AG04450 (cell line): ENCODE data around the gene GALNT2. TPM values are rescaled to one million over a fixed set of nuclear protein-coding genes. Genes with fewer than 3 reads are reported as not detected.

Source experiments
- CTCF ChIA-PET: fragments of 300-600, 350-600 bp; formaldehyde crosslinking; extraction: SDS; loops from one replicate; lab custom pipeline; 2022; ENCODE audit warnings: antibody characterized with exemption, inconsistent platforms; lab: Charles Lee
- POLR2A ChIA-PET: fragments of 350-600 bp; formaldehyde crosslinking; extraction: SDS; loops from one replicate; lab custom pipeline; 2021; ENCODE audit warnings: antibody characterized with exemption, inconsistent platforms; lab: Yijun Ruan, JAX
- DNase-seq: peaks from one replicate; pipeline ENCODE4 v3.0.0-alpha.2; 2011; ENCODE audit warnings: low read depth, low spot score
- H3K27ac ChIP-seq: one replicate; pipeline ENCODE4 v1.5.1; 2012; ENCODE audit warnings: low read depth, low read length, control low read depth
- H3K27me3 ChIP-seq: one replicate; pipeline ENCODE4 v1.6.0; 2012; ENCODE audit warnings: low read length; ENCODE audit not compliant: control insufficient read depth, insufficient read depth
- H3K4me3 ChIP-seq: 2 replicates; pipeline ENCODE4 v1.5.1; 2011; ENCODE audit warnings: mild to moderate bottlenecking, low read depth, low read length, control low read depth
- H3K9me3 ChIP-seq: 2 replicates; pipeline ENCODE4 v1.5.1; 2012; ENCODE audit warnings: low read length; ENCODE audit not compliant: control insufficient read depth, insufficient read depth
- polyA plus RNA-seq: library from polyadenylated mRNA; depleted of rRNA; stranded (reverse); fragments of >200 nt; gene quantifications from 2 replicates; pipeline ENCODE4 v1.2.3, GENCODE V29; 2011
- TF ChIP-seq, protein P1 (sequence below): IDR thresholded peaks from 2 replicates; pipeline ENCODE4 v1.5.1; 2011; ENCODE audit warnings: low read depth, low read length, control low read depth, inconsistent platforms

Gene GALNT2
- polyA plus RNA-seq, 1 experiment, result 121 TPM

GRCh38 chr1:230280054-230280795, 213.2 kb downstream of the GALNT2 start:
- TF ChIP-seq, protein P1, sequence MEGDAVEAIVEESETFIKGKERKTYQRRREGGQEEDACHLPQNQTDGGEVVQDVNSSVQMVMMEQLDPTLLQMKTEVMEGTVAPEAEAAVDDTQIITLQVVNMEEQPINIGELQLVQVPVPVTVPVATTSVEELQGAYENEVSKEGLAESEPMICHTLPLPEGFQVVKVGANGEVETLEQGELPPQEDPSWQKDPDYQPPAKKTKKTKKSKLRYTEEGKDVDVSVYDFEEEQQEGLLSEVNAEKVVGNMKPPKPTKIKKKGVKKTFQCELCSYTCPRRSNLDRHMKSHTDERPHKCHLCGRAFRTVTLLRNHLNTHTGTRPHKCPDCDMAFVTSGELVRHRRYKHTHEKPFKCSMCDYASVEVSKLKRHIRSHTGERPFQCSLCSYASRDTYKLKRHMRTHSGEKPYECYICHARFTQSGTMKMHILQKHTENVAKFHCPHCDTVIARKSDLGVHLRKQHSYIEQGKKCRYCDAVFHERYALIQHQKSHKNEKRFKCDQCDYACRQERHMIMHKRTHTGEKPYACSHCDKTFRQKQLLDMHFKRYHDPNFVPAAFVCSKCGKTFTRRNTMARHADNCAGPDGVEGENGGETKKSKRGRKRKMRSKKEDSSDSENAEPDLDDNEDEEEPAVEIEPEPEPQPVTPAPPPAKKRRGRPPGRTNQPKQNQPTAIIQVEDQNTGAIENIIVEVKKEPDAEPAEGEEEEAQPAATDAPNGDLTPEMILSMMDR, result no peak
- ChIA-PET POLR2A (no interaction called here), CTCF (interaction anchor here (1.1 kb wide), 1 partner anchor 11 kb away, joined by 3 read pairs; no protein-coding TSS in a partner anchor)
- DNase-seq, result no peak
- Histone ChIP-seq H3K27me3 (no peaks in the 10 kb centered on the region), H3K9me3 (no peaks in the 10 kb centered on the region), H3K27ac (no peak overlapping the region), H3K4me3 (no peak overlapping the region)

DNA sequence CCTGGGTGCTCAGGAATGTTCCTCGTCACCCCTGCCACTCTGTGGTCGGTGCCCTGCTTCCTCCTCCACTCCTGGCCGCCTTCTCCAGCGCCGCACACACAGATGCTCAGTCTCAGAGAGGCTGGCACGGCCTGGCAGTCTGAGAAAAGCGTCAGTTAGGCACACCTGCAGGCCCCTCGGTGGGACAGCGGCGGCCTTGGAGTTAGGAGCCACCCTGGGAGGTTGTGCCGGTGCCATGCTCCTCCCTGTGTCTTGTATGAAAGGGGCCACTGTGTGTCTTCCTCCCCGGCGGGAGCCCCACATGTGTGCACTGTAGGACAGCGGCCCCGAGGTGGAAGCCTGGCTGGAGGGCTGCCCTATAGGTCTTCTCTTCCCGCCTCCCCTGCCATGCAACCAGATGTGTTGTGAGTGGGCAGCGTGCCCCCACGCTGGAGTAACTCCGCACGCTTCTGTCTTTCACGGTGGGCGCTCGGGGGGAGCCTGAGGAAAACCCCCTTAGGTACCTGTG, 213.9 kb downstream of the GALNT2 start:
- H3K27ac ChIP-seq, result no peak overlapping the region

DNA sequence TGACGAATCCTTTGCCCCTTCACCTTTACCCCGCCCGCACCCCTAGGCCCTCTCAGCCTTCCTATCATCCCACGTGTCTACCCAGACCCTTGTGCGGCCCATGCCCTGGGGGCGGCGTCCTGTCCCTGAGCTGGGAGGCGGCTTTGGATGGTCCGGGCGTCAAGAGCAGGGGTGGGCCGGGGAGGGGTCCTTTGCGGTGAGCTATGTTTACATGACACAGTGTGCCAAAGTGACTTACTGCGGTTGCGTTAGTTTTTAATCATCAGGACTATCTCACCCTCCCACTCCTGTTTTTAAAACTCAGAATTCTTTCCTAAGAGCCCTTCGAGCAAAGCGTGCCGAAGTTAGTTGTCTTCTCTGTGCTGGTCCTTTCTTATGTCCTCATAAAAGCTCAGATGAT, 214.5 kb downstream of the GALNT2 start:
- no peak for DNase-seq
- TF ChIP-seq, protein P1, result no peak
- no peak overlapping the region for H3K4me3 ChIP-seq
- no peaks in the 10 kb centered on the region for H3K9me3 ChIP-seq
- CTCF ChIA-PET, result no interaction called here
- H3K27me3 ChIP-seq, result no peaks in the 10 kb centered on the region
- POLR2A ChIA-PET, result no interaction called here
- no peak overlapping the region for H3K27ac ChIP-seq

More for the DNA sequence above, 213.9 kb downstream of the GALNT2 start:
- ChIA-PET CTCF (no interaction called here), POLR2A (no interaction called here)
- no peak for DNase-seq
- Histone ChIP-seq H3K27me3 (no peaks in the 10 kb centered on the region), H3K4me3 (no peak overlapping the region), H3K9me3 (no peaks in the 10 kb centered on the region)
- TF ChIP-seq, protein P1, result no peak

DNA sequence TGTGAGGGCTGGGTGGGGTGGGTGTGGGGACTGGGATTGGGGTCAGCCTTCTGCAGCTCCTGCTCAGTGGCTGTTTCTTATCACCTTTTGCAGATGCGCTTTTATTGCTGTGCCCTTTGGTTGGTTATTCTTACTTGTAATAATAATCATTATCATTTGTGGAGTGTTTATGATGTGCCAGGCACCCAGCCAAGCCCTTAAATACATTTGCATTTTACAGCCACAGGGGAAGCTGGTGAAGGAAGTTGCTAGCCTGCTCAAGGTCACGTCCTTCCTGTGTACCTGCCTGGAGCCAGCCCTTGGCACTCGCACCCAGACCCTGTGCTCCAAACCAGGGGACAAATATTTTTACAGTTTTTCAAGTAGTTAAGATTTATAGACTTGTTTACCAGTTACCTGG, 215.1 kb downstream of the GALNT2 start:
- POLR2A ChIA-PET, result no interaction called here
- H3K9me3 ChIP-seq, result no peaks in the 10 kb centered on the region
- TF ChIP-seq, protein P1, result no peak
- H3K27ac ChIP-seq, result no peak overlapping the region
- no peak for DNase-seq
- CTCF ChIA-PET, result no interaction called here
- H3K4me3 ChIP-seq, result no peak overlapping the region
- H3K27me3 ChIP-seq, result no peaks in the 10 kb centered on the region

GRCh38 chr1:230283678-230284077, 216.6 kb downstream of the GALNT2 start:
- no peak for DNase-seq
- Histone ChIP-seq H3K27me3 (no peaks in the 10 kb centered on the region), H3K27ac (no peak overlapping the region), H3K9me3 (no peaks in the 10 kb centered on the region; the same call in 1 of the 2 replicates), H3K4me3 (no peak overlapping the region)
- POLR2A ChIA-PET, result no interaction called here
- CTCF ChIA-PET, result no interaction called here
- TF ChIP-seq, protein P1, result no peak
